HG03159 (cell line): ENCODE results near the gene ULK4.
"Not testable (repeated sequence)": the region's sequence is repeated elsewhere in the genome, so short reads cannot be mapped to it uniquely, and the experiment has no call there.

Source experiments
- ATAC-seq: cut with Tn5 transposase; IDR thresholded peaks from one replicate; pipeline ENCODE4 v1.9.1; 2021; ENCODE audit warnings: mild to moderate bottlenecking, moderate library complexity; ENCODE audit not compliant: unreplicated experiment

ULK4 gene

DNA sequence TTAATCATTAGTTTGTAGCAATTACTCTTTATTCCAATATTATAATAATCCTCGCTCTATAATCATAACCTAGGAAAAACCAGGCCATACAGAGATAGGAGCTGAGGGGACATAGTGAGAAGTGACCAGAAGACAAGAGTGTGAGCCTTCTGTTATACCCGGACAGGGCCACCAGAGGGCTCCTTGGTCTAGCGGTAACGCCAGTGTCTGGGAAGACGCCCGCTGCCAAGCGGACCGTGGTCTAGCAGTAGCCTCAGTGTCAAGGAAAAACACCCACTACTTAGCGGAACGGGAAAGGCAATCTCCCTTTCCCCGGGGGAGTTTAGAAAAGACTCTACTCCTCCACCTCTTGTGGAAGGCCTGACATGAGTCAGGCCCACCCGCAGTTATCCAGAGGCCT lies 266.1 kb downstream of the ULK4 start:
- not testable (repeated sequence) for ATAC-seq

DNA sequence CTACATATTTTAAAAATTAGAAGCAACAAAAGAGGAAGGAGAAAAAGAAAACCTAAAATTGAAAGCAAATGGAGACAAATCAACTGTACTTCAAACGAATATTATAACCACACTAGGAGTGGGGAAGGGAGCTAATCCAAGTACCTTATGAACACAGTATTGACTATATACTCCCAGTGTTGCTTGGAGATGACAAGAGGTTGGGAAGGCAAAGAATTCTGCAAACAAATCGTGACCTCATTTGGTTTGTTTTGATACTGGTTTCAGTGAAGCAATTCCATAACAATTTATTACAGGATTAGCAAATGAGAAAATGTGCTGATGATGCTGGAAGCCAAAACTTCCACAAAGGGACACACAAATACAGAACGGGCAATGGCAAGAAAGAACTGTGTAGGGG lies 268.1 kb downstream of the ULK4 start:
- ATAC-seq = no peak

DNA sequence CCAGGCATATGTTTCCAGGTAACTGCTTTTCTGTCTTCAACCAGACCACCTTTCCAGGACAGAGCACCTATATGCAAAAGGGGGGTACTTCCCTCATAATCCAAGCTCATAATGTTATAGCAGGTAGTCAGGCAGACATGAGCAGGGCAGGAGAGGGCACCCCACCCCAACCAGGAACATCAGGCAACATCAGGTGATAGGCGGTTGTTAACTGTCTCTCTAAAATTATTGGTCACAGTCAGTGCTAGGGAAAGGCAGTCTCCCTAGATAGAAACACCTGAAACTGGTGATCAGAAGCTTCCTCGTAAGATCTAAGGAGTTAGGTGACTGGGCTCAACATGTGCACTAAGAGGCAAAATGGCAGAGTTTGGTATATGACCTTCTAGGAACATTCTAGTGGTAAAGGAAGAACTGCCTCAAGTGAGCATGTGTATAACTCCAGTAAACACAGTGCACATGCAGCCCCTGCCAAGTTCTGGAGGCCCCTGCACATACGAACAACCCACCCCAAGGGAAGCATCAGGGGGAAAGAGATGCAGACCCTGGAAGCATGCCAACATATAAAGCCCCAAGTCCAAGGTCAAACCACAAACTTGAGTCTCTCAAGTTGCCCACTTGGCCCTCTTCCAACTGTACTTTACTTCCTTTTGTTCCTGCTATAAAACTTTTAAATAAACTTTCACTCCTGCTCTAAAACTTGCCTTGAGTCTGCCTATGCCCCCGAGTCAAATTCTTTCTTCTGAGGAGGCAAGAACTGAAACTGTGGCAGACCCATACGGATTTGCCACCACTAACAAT lies 270.9 kb downstream of the ULK4 start:
- ATAC-seq = no peak

- no peak for ATAC-seq
Observed at GRCh38 chr3:41688595-41689380, 273.1 kb downstream of the ULK4 start.

GRCh38 chr3:41684797-41685735 lies 276.8 kb downstream of the ULK4 start:
- no peak for ATAC-seq

- ATAC-seq = no peak
Observed at GRCh38 chr3:41683666-41684350, 278.1 kb downstream of the ULK4 start.

GRCh38 chr3:41682996-41683395 lies 278.9 kb downstream of the ULK4 start:
- ATAC-seq = no peak

GRCh38 chr3:41682382-41682781 lies 279.5 kb downstream of the ULK4 start:
- no peak for ATAC-seq

DNA sequence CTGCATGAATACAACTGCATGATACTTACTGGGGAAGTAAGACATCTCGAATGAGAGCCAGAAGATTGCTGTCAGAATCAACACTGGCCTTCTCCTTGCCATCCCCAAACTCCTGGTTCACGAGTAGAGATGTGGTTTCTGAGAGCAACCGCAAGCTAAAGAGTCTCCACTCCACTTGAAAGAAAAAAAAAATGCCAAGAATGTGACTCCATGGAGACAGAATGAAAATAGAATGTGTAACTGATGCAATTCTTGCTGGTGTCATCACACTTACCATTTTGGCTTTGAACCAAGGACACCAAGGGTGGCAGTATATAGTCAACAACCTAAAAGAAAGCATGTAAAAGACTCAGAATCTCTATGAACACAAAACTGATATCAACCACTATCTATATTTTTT lies 280.4 kb downstream of the ULK4 start:
- no peak for ATAC-seq

GRCh38 chr3:41679374-41679773 lies 282.5 kb downstream of the ULK4 start:
- no peak for ATAC-seq

DNA sequence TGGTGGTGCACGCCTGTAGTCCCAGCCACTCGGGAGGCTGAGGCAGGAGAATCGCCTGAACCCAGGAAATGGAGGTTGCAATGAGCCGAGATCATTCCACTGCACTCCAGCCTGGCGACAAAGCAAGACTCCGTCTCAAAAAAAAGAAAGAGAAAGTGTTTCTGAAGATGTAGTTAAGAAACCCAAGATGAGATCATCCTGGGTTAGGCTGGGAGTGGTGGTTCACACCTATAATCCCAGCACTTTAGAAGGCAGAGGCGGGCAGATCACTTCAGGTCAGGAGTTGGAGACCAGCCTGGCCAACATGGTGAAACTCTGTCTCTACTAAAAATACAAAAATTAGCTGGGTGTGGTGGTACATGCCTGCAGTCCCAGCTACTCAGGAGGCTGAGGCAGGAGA lies 286.8 kb downstream of the ULK4 start:
- ATAC-seq = not testable (repeated sequence)

DNA sequence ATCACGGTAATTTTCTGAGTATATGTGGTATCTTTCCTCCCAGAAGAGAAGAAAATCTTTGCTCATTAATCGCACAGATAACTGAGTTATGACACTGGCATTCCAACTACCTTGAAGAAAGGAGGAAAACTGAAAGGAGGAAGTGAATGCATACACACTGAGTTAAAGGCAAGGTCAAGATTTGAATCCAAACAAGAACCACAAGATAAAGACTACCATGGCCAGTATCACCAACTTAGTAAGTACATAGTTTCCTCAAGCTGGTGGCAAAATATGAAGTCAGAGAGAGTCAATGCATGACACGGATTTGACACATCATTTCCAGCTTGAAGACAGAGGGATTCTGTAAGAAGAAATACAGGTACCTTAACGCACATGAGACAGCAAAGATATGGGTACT lies 287.5 kb downstream of the ULK4 start:
- no peak for ATAC-seq

GRCh38 chr3:41673650-41674049 lies 288.3 kb downstream of the ULK4 start:
- no peak for ATAC-seq

DNA sequence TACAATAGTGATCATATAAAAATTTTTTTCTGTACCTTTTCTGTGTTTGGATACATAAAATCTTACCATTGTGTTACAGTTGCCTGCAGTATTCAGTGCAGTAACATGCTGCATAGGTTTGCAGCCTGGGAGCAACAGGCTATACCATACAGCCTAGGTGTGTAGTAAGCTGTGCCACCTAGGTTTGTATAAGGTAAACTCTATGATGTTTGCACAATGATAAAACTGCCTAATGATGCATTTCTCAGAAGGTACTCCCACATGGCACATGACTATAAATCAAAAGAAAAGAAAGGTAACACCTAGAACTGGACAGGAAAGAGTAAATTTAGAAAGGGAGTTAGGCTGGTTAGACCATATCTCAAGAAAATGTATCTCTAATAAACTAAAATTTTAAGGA lies 293.5 kb downstream of the ULK4 start:
- ATAC-seq = no peak

GRCh38 chr3:41662288-41662687 lies 299.6 kb downstream of the ULK4 start:
- ATAC-seq = no peak

DNA sequence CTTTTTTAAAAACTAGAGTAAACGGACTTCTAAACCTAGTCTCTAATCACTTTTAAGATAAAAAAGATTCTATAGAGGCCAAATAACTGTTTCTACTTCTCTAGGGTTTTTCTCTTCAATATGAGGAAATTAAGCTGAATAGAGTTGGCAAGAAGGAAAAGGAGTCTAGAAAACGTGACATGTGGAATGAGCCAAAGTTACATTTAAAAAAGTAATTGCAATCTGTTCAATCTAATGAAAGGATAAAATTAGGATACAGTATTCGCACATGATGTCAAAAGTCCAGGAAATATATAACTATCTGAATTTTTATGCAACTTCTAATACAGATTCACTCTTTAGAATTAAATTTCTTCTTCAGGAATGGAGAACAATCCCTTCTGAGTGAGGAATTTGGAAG lies 300.1 kb downstream of the ULK4 start:
- ATAC-seq = no peak

DNA sequence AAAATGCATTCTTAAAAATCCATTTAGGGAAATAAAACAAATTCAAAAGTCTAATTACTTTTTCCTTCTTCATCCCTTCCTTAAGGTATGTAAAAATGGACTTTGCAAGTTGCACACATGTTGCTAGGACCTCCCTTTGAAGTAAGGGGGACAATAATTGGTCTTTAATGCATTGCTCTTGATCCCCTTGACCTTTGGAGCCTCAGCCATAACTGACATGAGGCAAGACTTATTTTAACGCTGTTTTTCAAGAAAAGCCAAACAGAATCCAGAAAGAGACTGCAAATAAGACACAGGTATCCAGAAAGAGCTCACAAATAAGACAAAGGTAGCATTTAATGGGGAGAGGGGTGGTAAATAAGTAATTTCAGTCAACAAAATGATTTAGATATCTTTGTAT lies 301.4 kb downstream of the ULK4 start:
- no peak for ATAC-seq

GRCh38 chr3:41653571-41654239 lies 308.2 kb downstream of the ULK4 start:
- ATAC-seq = no peak

GRCh38 chr3:41652931-41653330 lies 309.0 kb downstream of the ULK4 start:
- no peak for ATAC-seq

DNA sequence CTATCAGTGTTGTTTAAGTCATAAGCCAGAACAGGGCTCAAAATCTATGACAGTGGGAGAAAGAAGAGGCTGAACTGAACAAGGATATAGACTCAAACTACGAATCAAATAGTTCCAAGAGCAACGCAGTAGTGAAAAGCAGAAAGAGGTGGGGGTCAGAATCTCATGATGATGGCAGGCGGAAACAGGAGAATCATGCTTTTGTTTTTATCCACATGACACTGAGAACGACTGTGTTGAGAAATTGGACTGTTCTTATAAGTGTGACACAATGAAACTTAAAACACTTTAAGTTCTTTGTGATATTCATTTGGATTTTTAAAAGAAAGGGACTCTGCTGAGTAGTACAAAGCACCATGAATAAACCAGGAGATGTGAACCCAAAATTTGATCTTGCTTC lies 309.4 kb downstream of the ULK4 start:
- no peak for ATAC-seq
